ENCODE results near the gene GPR150.

DNA sequence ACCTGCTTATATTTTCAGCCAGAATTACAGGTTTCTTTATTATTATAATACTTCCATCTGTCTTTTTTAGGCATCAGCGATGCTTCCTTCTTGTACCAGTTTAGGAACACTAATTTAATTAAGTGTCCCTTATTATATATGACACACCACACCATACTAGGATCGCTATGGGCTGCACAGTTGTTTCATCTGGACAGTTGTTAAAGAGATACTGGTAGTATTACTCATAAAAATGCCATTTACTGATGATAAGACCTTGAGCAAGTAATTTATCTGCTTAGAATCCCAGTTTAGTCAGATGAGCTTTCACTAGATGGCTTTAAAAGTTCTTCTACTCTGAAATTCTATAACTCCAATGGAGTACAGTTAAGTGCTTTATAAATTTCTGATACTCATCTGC, 47.9 kb upstream of the GPR150 start:
- TF ChIP-seq EZH2 (IDR thresholded peaks at IDR 0.05; ENCODE audit: borderline replicate concordance, low read length): no peak
- TF ChIP-seq CTCF (IDR thresholded peaks at IDR 0.05; ENCODE audit: low read length): no peak

Measured in OCI-LY1 (cell line).